ENCODE data around the gene RASAL3. TPM values are rescaled to one million over a fixed set of nuclear protein-coding genes. Genes with fewer than 3 reads are reported as not detected.

The RASAL3 gene
- total RNA-seq, 1 experiment from 2014 or later: 0.57 TPM

DNA sequence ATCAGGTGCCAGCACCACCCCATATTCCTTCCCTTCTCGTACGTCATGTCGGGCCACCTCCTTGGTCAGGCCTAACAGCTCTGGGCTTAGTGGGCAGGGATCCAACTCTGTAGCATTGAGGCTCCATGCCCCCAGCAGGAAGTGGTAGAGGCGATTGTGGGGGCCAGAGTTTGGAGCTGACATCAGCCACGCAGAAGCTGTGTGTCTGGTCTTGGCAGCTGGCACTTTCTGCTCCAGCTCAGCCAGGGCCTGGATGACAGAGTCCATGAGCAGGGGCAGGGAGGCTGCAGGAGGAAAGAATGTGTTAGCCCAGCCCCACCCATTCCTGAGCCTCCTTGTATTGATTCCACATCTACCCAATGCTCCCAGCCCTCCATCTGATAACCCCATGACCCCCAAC, 12.0 kb upstream of the RASAL3 start:
- H3K27ac ChIP-seq (ENCODE audit: low read depth, low read length): no peak overlapping the region
- H3K4me2 ChIP-seq (ENCODE audit: low read length): no peak overlapping the region
- ChIA-PET CTCF (no interaction called here), POLR2A (no interaction called here), RAD21 (ENCODE audit: low non-redundant PET in 1 of 2, low total read pairs in 2 of 2, uncharacterized antibody in 2 of 2, unreplicated experiment in 2 of 2) (no interaction called here)
- H3K9ac ChIP-seq (ENCODE audit: low read length): no peak overlapping the region
- H3K4me3 ChIP-seq (replicated peaks in 1 of 2; ENCODE audit: low read depth in 1 of 2, low read length in 2 of 2): no peak overlapping the region
- no peaks in the 10 kb centered on the region for H4K20me1 ChIP-seq (ENCODE audit: insufficient read depth)
- no peaks in the 10 kb centered on the region for H3K4me1 ChIP-seq (ENCODE audit: control insufficient read depth in 1 of 2, insufficient read depth in 2 of 2, low read length in 2 of 2)
- ATAC-seq (no peak), DNase-seq (ENCODE audit: low read depth, low spot score) (no peak)
- H3K27me3 ChIP-seq (ENCODE audit: insufficient read depth, low read length): no peaks in the 10 kb centered on the region
- TF ChIP-seq ZFX (IDR thresholded peaks at IDR 0.05): no peak
- TF ChIP-seq YY1 (IDR thresholded peaks at IDR 0.05; ENCODE audit: extremely low read depth, insufficient replicate concordance, low read depth, low read length): no peak
- TF ChIP-seq TCF7L2 (IDR thresholded peaks at IDR 0.05; ENCODE audit: borderline replicate concordance, extremely low read depth, insufficient read depth, insufficient read length): no peak
- no peak for TF ChIP-seq EZH2phosphoT487 (IDR thresholded peaks at IDR 0.05; ENCODE audit: borderline replicate concordance)
- TF ChIP-seq CBX3 (IDR thresholded peaks at IDR 0.05; ENCODE audit: low read depth): no peak
- no peak for TF ChIP-seq ZBTB33 (IDR thresholded peaks at IDR 0.05; ENCODE audit: extremely low read depth, insufficient replicate concordance, low read length)
- TF ChIP-seq SP1 (IDR thresholded peaks at IDR 0.05; ENCODE audit: low read depth): no peak
- no peak for TF ChIP-seq POLR2A (IDR thresholded peaks at IDR 0.05; ENCODE audit: borderline replicate concordance, extremely low read depth, insufficient read depth, insufficient read length)
- TF ChIP-seq ELF1 (IDR thresholded peaks at IDR 0.05; ENCODE audit: borderline replicate concordance, low read depth): no peak
- TF ChIP-seq, protein P1, sequence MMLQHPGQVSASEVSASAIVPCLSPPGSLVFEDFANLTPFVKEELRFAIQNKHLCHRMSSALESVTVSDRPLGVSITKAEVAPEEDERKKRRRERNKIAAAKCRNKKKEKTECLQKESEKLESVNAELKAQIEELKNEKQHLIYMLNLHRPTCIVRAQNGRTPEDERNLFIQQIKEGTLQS (IDR thresholded peaks at IDR 0.05): no peak
- TF ChIP-seq EGR1 (IDR thresholded peaks at IDR 0.05; ENCODE audit: low read depth): no peak
- TF ChIP-seq SIN3A (IDR thresholded peaks at IDR 0.05; ENCODE audit: low read depth): no peak
- TF ChIP-seq CTCF (IDR thresholded peaks at IDR 0.05 in 2 of 3, conservative IDR thresholded peaks at IDR 0.05 in 1 of 3; ENCODE audit: borderline replicate concordance in 1 of 3, insufficient read depth in 1 of 3, low read depth in 2 of 3, low read length in 2 of 3): no peak
- TF ChIP-seq ZNF274 (IDR thresholded peaks at IDR 0.05; ENCODE audit: low read depth, low read length): no peak
- no peak for TF ChIP-seq POLR2AphosphoS5 (IDR thresholded peaks at IDR 0.05; ENCODE audit: low read depth, low read length)
- H3K79me2 ChIP-seq (ENCODE audit: insufficient read depth, low read length): no peaks in the 10 kb centered on the region
- H3K36me3 ChIP-seq (ENCODE audit: control insufficient read depth in 1 of 2, insufficient read depth in 2 of 2, low read length in 2 of 2): no peaks in the 10 kb centered on the region
- no peaks in the 10 kb centered on the region for H3K9me3 ChIP-seq (ENCODE audit: control insufficient read depth in 1 of 2, insufficient read depth in 1 of 2, low read depth in 1 of 2, low read length in 2 of 2)
- H3K9me2 ChIP-seq (ENCODE audit: insufficient read depth): no peaks in the 10 kb centered on the region
- no peak overlapping the region for H2AFZ ChIP-seq (ENCODE audit: low read depth, low read length, poor library complexity, severe bottlenecking)
- BruUV-seq (replicated peaks): no TSS peak
- intact Hi-C loops (cut with micrococcal nuclease): no loop called here
